Measurements from ENCODE around the gene ADH7.

DNA sequence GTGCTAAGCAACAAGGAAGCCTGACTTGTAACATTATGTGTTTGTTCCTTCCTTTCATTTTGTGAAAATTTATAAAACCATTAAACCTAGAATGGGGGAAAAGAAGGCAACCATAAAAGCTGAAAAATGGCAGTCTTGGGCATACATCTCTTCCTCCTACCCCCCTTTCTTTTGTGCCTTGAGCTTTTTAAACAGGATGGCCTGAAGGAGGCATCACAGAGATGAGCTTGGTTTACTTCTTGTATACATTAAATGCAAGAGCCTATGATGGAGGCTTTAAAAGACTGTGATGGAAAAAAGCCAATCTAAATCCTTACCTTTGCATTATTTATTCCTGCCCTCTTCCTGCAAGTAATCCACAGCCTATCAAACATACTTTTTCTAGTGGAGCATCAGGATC is 36.2 kb upstream of the ADH7 start:
- 0 out of 2 replicates have a peak, but pooled peaks have one; percentile 8 for TF ChIP-seq CTCF (IDR thresholded peaks at IDR 0.05; ENCODE audit: low read depth, low read length)
- no peak for TF ChIP-seq EZH2phosphoT487 (IDR thresholded peaks at IDR 0.05; ENCODE audit: low read depth)

Data from OCI-LY3 (cell line).